ENCODE measurements around the gene ARMC9. TPM values are rescaled to one million over a fixed set of nuclear protein-coding genes. Genes with fewer than 3 reads are reported as not detected.

Gene ARMC9
- total and polyA plus RNA-seq, 2 of the 13 experiments (the other 11 are each of a cell fraction or from before 2014, with no cell fraction given): 9.1 to 12.8 TPM

- TF ChIP-seq ZBTB40 (IDR thresholded peaks at IDR 0.05): no peak
- TF ChIP-seq ZBTB40 (CRISPR knock-in tag; IDR thresholded peaks at IDR 0.05): no peak
- TF ChIP-seq SMC3 (IDR thresholded peaks at IDR 0.05; ENCODE audit: low read length): no peak
- no peak for TF ChIP-seq HCFC1 (IDR thresholded peaks at IDR 0.05; ENCODE audit: low read depth, low read length)
- TF ChIP-seq ZNF704 (CRISPR knock-in tag; IDR thresholded peaks at IDR 0.05; ENCODE audit: borderline replicate concordance): no peak
- TF ChIP-seq SIN3B (IDR thresholded peaks at IDR 0.05; ENCODE audit: low read length): no peak
- TF ChIP-seq TEAD2 (CRISPR knock-in tag; IDR thresholded peaks at IDR 0.05): no peak
- TF ChIP-seq RNF219 (CRISPR knock-in tag; IDR thresholded peaks at IDR 0.05): no peak
- TF ChIP-seq ZNF766 (CRISPR knock-in tag; IDR thresholded peaks at IDR 0.05; ENCODE audit: borderline replicate concordance): no peak
These were observed 131.9 kb downstream of the ARMC9 start (continued) for GRCh38 chr2:231330311-231330710.

All from HepG2 (cell line).